GM19395 (cell line): ENCODE measurements around the gene CAMTA1.
"Not testable (repeated sequence)": the region's sequence is repeated elsewhere in the genome, so short reads cannot be mapped to it uniquely, and the experiment has no call there.

ENCODE experiments used
- ATAC-seq: cut with Tn5 transposase; IDR thresholded peaks from one replicate; pipeline ENCODE4 v1.9.1; 2021; ENCODE audit warnings: mild to moderate bottlenecking, moderate library complexity; ENCODE audit not compliant: unreplicated experiment

Gene CAMTA1

DNA sequence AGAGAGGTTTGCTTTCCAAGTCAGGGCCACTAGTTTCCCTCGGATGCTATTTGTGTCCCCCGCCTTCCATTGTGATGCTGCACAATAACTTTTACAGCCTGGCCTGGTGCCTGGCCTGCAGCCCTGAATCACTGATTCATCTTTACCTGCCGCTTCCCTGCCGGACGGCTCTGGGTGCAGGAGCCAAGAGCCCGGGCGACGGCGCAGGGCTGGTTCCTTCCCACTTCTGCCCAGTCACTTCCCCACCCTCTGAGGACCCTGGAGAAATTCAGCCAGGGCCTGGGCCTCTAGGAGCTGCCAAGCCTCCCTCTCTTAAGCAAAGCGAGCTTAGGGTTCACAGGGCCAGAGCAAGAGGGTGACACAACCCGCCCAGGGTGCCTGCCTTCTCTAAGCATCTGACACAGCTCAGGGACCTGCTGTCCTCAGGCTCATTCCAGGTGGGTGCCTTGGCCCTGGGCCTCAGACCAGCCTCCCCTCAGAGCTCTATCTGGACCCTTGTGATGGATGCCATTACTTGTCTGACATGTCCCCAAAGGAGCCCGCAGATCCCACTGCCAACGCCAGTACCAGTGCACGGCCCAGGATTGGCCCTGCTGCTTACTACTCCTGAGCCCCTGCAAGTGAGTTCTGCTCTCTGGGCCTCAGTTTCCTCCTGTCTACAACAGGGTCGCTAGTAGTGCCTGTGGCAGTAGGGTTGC, 604.8 kb downstream of the CAMTA1 start:
- ATAC-seq, result no peak

GRCh38 chr1:7390604-7391000, 605.3 kb downstream of the CAMTA1 start:
- no peak for ATAC-seq

GRCh38 chr1:7393136-7393535, 607.9 kb downstream of the CAMTA1 start:
- no peak for ATAC-seq

DNA sequence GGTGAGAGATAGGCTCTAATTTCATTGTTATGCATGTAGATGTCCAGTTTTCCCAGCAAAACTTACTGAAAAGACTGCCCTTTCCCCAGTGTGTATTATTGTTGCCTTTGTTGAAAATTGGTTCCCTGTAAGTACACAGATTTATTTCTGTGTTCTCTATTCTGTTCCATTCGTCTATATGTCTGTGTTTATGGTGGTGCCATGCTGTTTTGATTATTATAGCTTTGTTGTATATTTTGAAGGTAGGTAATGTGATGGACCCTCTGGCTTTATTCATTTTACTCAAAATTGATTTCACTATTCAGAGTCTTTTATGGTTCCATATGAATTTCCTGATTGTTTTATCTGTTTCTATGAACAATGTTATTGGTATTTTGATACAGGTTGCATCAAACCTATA, 610.0 kb downstream of the CAMTA1 start:
- ATAC-seq, result no peak

GRCh38 chr1:7398982-7399381, 613.7 kb downstream of the CAMTA1 start:
- ATAC-seq, result no peak

- no peak for ATAC-seq
These were observed 614.4 kb downstream of the CAMTA1 start for GRCh38 chr1:7399514-7400125.

DNA sequence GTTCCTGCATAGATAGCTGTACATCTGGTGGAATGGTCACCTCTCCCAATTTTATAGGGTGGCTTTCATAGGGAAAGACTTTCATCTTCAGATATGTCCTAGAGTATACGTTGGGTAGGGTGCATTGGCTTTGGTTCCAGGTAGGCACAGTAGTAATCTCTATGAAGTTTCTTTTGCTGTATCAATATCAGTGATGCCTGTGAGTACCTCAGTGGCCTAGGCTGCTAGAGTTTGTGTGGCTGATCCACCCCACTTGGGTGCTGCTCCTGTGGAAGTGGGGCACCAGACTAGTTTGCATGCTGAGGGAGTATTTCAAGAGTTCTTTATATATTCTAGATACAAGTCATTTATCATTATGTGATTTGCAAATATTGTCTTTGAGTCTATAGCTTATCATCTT, 615.3 kb downstream of the CAMTA1 start:
- ATAC-seq, result no peak

- no peak for ATAC-seq
These were observed 616.7 kb downstream of the CAMTA1 start for GRCh38 chr1:7401814-7402547.

DNA sequence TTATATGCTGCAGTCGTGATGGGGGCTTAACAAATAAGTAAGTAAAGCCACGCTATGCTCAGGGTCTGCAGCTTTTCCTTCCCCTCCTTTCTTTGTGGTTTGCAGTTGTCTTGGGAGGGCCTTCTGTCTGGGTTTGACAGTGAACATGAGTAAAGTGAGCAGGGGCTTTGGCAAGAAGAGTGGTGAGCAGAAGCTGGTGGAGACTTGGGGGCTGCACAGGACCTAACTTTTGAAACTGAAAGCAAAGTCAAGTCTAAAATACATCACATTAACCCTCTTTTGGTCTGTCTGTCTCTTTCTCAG, 617.2 kb downstream of the CAMTA1 start:
- no peak for ATAC-seq

DNA sequence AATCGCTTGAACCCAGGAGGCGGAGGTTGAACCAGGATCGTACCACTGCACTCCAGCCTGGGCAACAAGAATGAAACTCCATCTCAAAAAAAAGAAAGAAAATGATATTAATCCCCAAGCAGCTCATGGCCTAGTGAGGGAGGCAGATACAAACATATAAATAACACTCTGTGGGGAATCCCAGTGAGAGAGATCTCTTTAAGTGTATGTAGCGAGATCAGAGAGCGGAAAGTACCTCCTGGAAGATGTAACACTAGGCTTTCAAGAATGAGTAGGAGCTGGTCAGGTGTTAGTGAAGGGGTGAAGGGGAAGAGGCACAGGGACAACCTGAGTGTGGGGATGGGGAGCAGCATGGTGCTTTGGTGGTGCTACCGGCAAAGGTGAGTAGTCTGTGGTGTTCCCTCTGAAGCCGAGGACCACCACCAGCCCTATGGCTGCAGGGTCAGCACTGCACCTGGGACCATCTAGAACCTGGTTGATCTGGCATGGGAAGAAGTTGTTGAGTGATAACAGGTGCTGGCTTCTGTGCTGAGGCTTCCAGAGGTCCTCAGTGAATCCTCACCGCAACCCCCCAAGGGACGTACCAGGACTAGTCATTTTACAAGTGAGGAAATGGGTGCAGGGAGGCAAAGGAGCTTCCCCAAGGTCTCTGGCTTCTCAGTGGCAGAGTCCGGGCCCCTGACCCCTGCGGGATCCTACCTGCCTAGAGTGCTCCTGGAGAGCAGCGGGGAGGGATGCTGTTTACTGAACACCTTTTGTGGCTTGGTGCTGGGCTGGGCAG, 618.2 kb downstream of the CAMTA1 start:
- ATAC-seq, result no peak

GRCh38 chr1:7404046-7404742, 618.9 kb downstream of the CAMTA1 start:
- ATAC-seq, result no peak

GRCh38 chr1:7405844-7406500, 620.7 kb downstream of the CAMTA1 start:
- ATAC-seq, result no peak

DNA sequence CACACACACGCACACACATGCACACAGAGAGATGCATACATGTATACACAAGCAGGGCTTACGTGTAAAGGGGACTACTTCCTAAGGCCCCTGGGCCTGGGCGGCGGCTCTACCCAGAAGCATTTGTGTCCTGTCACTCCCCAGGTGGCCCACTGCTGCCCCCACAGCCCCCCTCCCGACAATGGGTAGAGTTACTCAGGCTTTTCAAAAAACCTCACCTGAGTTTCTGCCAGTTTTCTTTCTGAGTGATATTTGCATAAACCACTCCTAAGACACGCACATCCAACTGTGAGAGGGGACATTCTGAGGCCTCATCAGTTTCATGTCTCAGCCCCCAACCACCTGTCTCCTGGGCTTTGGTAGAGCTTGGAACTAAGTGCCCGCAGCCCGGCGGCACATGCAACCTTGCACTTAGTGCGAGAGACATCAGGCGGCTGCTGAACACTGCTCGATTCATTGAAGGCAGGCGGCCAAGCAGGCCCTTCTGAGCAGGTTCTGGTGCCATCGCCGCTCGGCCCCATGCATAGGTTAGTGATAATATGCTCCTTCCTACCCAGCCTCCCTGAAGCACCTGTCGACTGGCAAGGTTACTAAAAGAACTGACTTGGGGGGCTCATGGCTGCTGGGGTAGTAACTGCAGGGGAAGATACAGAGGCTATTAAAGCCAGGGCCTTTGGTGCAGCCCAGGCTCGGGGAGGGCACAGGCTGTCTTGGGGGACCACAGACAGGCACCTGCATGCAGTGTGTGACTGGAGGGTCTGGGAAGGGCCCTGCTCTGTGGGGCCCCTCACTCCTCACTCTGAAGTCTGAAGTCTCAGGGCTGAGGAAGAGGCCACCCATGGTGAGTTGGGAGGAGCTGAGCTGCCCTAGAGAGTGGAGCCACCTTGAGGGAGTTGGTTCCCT, 621.6 kb downstream of the CAMTA1 start:
- no peak for ATAC-seq

GRCh38 chr1:7407544-7407895, 622.3 kb downstream of the CAMTA1 start:
- no peak for ATAC-seq

- no peak for ATAC-seq
These were observed 622.9 kb downstream of the CAMTA1 start for GRCh38 chr1:7407980-7408770.

DNA sequence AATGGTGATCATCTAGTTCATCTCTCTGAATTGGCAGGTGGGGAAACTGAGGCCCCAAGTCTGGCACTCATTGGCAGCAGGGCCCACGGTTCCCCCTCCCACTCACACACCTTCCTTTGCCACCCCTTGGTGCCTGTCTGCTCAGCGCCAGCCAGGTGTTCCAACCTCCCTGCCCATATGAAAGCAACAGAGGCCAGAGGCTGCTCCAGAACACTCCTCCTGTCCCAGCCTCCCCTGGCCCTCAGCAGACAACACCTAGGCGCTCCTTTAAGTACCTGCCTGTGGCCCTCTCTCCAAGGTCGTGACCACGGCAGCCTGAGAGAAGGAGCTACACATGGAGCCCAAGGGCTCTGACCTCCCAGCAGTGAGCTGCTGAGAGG, 623.5 kb downstream of the CAMTA1 start:
- ATAC-seq, result no peak

- ATAC-seq, result no peak
These were observed 624.0 kb downstream of the CAMTA1 start for GRCh38 chr1:7409278-7409677.

DNA sequence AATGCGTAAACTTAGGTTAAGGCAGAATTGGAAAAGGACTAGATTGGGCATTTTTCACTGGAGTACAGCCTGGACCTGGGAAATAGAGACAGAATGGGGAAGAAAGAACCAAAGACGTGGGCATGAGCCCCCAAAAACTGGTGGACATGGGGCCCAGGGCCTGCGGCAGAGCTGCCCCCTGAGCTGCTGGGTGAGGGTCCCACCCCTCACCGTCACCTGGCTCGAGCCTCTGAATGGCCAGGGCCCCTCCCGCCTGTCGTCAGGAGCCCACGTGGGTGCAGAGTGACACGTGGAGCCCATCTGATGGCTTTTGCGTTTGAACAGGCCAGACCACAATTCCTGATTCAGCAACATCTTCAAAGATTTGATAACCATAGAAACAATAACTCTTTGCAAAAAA, 624.9 kb downstream of the CAMTA1 start:
- no peak for ATAC-seq

- not testable (repeated sequence) for ATAC-seq
These were observed 632.4 kb downstream of the CAMTA1 start for GRCh38 chr1:7417618-7418017.
